Hematopoietic multipotent progenitor cell treated with erythropoietin and hydrocortisone succinate and interleukin-3 and kit ligand, for 15 days (in vitro differentiated cells): ENCODE measurements around the gene GNAT2.

Experiments used
- DNase-seq: peaks from one replicate; pipeline ENCODE4 v3.0.0-alpha.2; 2015; ENCODE audit warnings: low spot score

GNAT2 gene

DNA sequence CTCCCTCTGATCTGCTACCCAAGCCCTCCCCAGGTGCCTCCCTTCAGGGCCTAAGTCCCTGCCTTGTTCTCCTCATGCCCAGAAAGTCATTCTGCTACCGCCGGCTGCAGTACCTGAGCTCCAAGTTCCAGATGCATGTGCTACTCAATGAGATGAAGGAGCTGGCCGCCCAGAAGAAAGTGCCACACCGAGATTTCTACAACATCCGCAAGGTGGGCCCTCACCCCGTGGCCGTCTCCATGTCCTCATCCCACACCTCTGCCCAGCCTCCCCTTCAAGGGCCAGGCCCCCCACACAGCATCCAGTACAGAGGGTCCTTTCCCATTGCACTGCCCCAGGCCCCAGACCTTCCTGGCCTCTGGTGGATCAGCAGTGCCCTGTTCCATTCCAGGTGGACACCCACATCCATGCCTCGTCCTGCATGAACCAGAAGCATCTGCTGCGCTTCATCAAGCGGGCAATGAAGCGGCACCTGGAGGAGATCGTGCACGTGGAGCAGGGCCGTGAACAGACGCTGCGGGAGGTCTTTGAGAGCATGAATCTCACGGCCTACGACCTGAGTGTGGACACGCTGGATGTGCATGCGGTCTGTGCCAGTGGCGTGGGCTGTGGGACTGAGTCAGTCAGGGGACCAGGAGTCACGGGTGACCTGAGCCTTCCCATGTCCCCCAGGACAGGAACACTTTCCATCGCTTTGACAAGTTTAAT, 8.4 kb upstream of the GNAT2 start:
- no peak for DNase-seq

DNA sequence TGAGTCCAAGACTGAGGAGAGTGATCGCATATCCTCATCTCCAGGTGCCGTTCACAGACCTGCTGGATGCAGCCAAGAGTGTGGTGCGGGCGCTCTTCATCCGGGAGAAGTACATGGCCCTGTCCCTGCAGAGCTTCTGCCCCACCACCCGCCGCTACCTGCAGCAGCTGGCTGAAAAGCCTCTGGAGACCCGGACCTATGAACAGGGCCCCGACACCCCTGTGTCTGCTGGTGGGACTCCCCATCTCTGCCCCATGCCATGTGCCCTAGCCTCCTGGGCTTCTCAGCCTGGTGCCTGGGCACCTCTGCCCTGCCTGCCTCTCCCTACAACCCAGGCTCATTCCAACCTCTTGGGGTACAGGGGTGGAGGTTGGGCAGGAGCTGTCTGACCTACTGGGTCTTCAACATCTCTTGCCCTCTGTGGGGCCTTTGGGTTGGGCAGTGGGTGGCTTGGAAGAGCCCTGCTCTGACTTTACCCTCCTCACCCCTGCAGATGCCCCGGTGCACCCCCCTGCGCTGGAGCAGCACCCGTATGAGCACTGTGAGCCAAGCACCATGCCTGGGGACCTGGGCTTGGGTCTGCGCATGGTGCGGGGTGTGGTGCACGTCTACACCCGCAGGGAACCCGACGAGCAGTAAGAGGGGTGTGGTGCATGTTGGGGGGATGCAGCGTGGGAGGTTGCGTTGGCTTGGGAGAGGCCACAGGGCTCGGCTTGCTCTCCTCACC, 7.4 kb upstream of the GNAT2 start:
- no peak for DNase-seq

DNA sequence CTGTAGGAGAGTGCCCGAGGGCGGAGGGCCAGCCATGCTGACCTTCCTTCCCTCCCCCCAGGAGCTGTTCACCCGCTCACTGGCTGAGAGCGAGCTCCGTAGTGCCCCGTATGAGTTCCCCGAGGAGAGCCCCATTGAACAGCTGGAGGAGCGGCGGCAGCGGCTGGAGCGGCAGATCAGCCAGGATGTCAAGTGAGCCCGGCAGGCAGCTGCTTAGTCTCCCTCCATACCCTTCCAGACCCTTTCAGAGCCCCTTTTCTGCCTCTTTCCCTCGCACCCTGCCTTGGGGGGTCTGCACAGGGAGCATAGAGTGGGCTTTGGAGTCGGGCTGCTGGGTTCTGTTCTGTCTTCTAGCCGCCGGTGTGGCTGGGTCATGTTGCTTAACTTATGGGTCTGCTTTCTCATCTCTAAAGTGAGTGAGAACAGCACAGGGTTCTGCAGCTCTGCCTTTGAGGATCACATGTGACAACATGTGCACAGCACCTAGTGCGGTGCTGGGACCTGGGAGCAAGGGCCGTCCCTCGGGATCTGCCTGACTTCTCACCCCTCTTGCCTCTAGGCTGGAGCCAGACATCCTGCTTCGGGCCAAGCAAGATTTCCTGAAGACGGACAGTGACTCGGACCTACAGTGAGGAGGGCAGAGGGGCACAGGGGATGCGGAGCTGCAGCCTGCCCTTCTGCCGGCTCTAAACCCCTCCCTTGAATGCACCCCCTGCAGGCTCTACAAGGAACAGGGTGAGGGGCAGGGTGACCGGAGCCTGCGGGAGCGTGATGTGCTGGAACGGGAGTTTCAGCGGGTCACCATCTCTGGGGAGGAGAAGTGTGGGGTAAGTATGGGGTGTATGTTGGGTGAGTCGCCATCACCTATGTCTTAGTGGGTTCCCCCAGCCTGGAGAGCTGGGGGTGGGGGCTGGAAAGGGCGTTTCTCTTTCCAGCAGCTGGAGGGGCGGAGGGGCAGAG, 6.5 kb upstream of the GNAT2 start:
- DNase-seq = no peak

DNA sequence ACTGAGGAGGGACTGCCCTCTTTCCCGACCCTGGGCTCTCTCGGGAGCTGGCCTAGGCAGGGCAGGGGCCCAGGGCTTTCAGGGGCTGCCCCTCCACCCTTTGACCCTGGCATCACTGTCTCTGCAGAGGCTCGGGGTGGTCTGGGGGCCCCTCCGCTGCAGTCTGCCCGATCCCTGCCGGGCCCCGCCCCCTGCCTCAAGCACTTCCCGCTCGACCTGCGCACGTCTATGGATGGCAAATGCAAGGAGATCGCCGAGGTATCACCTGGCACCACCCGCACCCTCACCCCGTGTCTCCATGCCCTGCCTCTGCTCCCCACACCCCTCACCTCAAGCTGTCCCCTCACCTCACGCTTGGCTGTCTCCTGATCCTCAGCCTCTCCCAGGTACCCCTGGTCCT, 5.8 kb upstream of the GNAT2 start:
- no peak for DNase-seq

DNA sequence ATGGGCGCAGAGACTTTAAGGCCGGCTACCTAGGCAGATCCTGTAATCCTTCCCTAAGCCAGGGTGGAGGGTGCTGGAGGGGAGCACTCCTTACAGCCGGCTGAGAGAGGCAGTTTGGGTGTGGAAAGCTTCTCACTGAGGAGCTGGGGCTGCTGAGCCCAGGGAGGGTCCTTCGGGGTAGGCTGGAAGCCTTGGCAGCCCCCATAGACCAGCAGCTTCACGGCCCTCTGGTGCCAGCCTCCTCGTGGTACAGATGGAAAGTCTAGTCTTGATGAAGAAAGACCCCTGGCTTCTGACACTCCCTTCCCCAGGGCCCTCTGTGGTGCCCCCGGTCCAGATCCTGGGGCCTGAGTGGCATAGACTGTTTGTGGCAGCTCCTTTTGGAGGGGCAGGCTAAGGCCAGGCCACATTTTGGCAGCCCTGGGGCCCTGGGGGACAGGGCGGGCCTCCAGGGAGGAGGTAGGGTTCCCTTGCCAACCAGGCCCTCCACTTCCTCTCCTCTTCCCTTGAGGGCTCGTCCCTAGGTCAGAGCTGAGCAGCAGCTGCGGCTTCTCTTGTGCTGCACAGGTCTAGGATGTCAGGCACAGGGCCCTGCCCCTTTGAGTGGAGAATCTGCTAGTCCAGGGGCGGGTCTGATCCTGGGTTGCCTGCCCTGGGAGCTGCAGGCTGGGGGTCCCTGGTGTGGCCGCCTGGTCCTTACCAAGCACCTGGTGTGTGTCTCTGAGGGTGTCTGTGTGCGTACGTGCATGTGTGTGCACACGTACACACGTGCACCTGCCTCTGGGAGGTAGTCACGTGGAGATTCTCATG, 5.0 kb upstream of the GNAT2 start:
- DNase-seq = no peak

DNA sequence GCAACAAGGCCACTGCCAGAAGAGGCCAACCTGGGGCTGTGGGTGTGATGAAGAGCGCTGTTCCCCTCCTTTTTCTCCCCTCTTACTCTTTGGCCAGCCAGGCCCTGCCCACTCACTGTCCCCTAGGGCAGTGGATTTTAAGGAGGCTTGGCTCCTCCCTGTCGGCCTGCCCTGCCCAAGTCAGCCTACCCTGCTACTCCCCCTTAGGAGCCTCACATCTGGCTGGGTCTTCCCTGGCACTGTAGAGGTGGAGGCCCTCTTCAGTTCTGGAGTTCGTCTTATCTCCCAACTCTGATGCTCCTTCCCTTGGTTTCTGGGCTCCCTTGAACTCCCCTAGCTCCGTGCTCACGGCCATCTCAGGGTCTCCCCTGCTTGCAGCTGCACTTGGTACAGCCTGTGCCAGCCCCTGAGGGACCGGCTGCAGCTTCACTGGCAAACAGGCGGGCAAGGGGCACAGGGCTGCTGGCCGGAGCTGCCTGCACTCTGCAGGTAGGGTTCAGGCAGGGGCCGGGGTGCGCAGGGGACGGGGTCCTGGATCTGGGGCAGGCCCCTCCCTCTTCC, 4.3 kb upstream of the GNAT2 start:
- DNase-seq = peak; percentile 31

DNA sequence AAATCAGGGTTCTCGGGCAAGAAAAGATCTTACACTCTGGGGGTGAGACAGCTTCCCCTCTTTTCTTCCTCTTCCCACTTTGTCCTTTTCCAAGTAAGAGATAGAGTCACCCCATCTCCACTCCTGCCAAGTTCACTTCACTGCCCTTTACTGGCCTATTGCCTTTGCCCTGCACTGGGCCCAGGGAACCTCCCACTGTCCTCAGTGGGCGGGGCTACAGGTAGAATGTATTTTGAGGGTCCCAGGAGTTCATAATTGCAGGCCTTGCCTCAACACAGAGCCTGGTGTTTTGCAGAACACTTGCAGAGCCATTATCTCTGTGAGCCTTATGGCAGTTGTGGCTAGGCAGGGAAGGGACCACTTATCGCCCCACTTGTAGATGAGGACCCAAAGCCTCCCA, 3.5 kb upstream of the GNAT2 start:
- DNase-seq = peak; percentile 41

DNA sequence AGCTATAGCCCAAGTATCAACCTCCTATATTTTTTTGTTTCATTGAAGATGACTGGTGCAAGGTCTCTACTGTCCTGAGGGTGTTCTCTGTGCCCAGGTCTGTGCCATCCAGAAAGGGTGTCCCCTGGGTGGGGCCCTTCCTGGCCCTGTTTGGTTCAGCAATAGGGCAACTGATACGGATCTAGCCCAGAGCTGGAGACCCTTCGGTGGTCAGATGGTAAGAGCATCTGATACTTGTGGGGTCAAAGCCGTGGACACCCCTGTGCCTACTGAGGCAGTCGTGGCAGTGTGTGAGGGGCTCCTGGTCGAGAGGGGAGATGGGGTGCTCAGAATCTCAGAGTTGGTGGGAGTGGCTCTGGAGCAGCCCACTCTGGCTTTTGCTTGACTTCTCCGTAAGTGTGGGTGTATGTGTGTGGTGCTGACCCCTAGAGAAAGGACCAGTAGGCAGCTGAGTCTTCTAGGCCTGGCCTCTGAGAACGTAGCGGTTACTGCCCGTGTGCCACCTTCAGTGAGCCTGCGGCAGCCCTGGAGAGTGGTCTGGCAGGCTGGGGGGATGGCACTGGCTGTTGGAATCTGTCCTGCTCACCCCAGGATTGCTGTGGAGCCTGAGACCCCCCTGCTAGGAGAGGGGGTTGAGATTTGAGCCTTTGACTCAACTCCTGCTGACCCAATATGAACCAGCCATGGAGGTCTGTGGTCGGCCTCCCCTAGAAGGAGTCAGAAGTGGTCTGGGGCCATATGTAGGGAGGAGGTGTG, 2.9 kb upstream of the GNAT2 start:
- DNase-seq = no peak

DNA sequence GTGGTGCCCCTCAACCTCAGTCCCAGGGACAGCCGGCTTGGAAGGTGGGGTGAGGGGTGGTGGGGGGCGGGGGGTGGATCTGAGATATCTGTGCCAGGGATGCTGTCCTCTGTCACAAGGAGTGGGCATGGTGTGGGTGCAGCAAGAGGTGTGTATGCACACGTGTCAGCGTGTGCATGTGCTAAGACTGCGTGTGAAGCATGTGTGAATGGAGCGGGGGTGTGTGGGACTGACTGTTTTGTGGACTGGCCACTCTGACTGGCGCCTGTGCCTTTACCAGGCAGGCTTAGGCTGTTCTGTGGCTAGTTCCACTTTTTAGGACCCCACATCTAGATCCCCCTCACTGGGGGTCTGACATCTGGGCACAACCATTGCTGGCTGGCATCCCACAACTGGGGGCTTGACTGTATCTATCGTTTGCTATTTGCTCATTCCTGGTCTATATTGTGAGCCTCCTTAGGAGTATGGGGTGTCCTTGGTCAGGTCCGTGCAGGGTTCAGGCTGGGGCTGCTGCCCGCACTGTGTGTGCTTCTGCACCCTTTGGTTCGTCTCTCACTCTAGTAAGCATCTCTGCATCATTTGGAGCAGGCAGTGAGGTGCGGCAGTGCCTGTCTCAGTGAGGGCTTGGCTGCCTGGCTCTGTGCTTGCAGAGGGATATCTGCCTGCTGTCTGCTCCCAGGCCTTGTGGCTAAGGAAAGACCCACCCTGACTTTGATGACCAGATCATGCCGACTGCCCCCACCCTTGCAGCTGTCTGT, 2.1 kb upstream of the GNAT2 start:
- DNase-seq = no peak

DNA sequence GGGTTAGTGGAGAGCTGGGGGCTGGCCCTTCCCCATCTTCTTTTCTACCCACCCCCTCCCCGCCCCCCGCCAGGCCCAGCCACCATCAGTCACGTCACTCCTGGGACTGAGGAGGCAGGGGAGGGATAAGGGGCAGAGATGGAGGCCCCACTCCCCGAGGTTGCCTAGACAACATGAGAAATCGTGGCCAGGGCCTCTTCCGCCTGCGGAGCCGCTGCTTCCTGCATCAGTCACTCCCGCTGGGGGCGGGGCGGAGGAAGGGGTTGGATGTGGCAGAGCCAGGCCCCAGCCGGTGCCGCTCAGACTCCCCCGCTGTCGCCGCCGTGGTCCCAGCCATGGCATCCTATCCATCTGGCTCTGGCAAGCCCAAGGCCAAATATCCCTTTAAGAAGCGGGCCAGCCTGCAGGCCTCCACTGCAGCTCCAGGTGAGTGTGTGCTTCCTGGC, 1.4 kb upstream of the GNAT2 start:
- DNase-seq = peak; percentile 59

DNA sequence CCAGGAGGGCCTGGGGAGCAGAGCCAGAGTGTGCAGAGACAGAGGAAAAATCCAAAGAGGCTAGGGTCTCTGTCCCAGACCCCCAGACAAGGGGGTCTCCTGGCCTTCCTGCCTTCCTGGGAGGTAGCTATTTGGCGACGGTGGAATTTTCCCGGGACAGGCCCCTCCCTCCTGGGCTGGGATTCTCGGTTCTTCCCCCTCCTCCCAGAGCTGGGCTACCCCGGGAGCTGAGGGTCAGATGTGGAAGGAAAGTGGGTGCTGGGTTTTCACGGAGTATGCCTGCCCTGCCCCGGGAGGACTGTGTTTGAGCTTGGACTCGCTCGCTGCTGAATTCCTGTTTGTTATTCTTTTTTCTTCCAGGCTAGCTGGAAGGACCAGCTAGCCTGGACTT, 980 bp upstream of the GNAT2 start:
- no peak for DNase-seq

DNA sequence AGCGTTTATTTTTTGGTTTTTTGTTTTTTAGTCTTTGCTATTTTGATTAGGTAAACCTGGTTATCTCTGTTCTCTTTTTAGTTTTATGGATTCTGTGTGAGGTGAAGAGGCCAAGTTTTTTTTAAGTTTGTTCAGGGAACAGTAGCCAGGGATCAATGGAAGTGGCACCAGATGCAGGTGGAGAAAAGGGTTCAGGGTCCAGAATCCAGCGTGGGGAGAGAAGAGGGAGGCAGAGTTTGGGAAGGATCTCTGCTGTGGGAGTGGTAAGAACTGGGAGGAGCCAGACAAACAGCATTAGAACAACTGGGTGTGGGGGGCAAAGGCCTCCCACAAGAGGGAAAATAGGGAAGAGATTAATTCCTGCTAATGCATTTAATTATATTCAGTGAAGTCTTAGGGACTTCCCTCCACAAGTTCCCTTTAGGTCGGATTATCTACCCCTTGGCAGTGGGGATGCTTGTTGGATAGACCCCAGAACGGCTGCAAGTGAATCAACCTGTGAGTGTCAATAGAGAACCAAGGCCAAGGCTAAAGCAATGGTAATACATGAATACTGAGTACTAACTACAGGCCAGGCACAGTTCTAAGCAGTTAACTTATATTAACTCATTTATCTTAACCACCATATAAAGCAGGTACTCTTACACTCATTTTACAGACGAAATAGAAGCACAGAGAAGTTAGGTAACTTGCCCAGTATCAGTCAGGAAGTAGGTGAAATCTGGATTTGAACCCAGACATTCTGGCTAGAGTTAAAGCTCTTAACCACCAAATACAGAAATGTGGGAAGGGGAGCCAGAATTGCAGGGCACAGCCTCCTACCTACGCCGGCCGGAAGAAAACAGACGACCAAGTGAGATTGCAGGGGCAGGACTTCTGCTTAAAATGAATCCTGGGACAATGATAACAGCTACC, 498 bp downstream of the GNAT2 start:
- DNase-seq = no peak

DNA sequence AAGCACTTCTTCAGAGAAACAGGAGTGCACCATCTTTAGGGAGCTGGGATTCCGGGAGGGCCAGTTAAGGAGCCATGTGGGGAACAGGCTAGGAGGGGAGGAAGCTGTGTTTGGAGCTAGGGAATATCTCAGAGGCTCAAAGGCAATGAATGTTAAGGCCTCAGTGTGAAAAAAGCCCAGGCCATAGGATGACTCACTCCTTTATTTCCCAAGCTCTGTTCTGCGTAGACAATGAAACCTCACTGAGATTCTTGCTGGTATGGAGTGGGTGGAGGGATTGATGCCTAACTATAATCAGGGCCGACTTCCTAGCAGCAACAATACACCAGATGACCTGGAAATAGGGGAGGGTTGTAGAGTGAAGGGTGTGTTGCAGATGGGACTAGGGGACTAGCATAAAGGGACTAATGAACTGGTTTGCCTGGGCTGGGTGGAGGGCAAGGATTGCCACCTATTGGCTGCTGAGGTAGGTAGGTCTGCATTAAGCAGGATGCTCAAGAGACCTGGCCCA, 2.1 kb downstream of the GNAT2 start:
- DNase-seq = no peak

DNA sequence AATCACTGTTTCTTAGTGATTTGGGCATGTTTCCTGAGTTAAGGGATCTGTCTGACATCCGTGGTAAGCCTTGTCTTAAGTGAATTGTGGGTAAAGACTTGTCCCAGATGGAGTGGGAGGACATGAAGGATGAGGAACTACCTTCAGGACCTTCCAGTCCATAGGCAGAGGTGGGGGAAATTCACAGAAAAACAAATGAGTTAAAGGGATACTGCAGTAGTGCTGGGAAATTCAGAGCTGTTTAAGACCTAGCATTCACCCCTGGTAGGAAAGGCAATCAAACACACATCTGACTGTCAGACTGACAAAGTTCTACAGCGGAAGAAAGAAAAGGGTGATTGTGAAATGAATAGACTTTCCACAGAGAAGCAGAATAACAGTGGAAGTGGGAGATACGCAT, 3.0 kb downstream of the GNAT2 start:
- no peak for DNase-seq

DNA sequence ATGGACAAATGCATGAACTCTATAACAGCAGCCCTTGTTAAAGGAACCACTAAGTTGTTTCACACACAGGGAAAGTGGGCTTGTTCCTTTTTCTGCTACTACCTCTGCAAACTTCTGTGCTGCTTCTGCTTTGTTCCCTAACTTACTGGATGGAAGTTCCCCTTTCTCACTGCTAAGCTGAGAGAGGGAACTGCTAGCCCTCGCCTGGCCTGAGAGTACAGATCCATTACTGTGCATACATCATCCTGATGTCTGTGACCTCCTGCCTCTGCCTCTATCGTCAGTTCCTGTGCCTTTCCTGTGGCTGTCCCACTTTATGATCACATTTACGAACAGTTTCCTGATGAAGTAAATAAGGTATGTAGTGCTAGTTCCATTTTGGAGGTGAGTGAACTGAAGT, 3.5 kb downstream of the GNAT2 start:
- DNase-seq = no peak

DNA sequence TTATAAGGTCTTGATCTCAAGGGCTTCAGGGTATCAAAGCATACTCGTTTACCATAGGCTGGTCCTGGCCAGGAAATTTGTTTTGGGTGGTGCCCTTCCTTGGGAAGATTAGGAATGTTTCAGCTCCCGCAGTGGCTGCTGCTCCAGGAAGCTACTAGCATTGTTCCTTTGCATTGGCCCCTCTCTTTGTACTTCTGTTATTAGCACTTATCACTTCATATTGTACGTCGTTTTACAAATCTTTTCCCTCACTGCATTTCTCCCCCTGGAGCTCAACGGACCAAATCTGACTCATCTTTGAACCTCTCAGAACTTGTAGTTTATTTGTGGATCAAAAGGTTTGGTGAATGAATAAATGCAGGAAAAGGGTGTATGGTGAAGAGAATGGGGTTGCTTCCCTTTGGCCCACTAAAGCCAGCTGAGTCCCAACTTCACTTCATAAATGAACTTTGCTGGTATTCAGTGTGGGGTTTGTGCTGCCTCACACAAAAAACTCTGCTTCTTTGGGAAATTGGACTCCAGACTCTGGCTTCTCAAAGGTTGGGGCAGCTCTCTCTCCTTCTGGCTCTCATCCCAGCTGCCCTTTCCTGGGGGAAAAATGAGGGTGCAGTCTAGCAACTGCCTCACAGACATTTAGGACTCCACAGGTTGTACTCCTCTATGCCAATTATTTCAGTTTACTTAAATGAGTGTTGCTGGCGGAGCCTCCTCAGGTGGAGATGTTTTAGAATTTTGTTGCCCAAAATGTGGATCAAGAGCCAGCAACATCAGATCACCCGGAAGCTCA, 5.9 kb downstream of the GNAT2 start:
- no peak for DNase-seq

DNA sequence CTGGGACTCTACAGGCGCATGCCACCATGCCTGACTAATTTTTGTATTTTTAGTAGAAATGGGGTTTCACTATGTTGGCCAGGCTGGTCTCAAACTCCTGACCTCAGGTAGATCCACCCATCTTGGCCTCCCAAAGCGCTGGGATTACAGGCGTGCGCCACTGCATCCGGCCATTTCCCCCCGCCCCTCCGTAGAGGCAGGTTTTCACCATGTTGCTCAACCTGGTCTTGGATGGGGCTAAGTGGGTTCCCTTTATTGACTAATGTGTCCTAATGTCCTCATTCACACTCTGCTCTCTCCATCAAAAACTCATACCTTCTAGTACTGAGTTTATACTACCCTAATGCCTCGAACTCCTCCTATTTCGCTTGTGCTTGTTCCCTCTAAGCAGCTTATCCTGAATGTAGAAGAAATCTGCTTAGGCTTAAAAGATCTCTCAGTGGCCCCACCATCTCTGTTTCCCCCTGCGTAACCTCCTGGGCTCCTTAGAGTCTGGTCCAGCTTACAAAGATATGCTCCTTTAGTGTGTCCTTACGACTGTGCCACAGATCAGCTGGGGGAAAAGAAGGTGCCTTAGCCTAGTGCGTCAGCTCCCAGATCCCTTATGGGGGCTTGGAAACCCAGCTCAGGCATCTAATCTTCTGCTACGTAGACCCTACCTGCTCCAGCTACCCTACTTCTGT, 8.0 kb downstream of the GNAT2 start:
- DNase-seq = no peak
